H54 (cell line): ENCODE measurements around the gene XG.
"Not testable (repeated sequence)": the region's sequence is repeated elsewhere in the genome, so short reads cannot be mapped to it uniquely, and the experiment has no call there.

Source experiments
- DNase-seq: peaks from one replicate; pipeline ENCODE4 v3.0.0; 2011; ENCODE audit warnings: low spot score, mixed read lengths; ENCODE audit not compliant: insufficient read length
- FAIRE-seq: peaks from 3 replicates; lab custom pipeline; 2011; peaks lifted over from hg19 to GRCh38; lab: Jason Lieb, UNC
- POLR2A ChIP-seq: IDR thresholded peaks from 2 replicates; pipeline ENCODE4 v1.6.1; 2011; ENCODE audit warnings: low read depth, mild to moderate bottlenecking, low read length

Gene XG

GRCh38 chrX:2717312-2717711, 34.5 kb upstream of the XG start:
- TF ChIP-seq POLR2A, result no peak
- FAIRE-seq (no peak), DNase-seq (no peak)

DNA sequence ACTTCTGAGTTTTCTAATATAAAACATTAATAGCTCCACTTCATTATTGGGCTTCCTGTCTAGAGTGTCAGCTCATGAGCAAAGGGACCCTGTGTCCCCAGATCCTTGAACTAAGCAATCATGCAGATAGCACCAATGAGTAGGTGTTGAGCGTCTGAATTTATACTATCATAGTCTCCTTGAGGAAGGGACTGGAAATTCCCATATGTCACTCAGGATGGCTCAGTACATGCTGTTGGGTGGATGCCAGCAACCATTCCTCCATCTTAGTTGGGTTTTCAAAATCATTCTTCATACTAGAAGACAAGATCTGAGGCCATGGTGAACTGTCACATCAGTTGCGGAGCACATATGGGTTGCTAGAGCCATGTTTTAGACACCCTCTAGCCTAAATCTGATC, 33.0 kb upstream of the XG start:
- no peak for TF ChIP-seq POLR2A
- DNase-seq (no peak), FAIRE-seq (no peak)

DNA sequence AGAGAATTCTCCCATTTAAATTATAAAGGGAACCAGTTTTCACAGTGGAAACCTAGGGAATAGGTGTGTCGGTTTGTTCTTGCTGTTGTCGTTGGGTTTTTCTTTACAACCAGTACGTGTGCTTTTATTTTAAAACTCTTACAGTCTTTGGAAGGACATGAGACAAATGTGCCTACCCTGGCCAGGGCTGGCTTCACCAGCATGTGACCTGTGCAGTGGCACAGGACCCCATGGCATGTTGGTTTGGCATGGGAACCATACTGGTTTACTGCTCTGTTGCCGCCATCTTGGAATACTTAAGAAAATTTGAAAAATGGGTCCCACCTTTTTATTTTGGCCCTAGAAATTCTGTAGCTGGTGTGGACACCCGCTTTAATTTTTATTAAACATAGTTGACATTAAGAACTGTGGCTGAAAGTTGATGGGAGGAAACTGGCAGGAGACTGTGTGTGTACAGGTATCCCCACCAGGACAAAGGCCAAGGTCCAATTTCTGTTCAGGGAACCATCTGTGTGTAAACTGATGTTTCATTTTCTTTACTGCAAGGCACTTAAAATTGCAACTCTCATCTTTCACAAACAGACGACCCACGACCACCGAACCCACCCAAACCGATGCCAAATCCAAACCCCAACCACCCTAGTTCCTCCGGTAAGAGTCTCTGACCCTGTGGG, 31.9 kb upstream of the XG start:
- no peak for FAIRE-seq
- no peak for DNase-seq
- TF ChIP-seq POLR2A, result no peak

DNA sequence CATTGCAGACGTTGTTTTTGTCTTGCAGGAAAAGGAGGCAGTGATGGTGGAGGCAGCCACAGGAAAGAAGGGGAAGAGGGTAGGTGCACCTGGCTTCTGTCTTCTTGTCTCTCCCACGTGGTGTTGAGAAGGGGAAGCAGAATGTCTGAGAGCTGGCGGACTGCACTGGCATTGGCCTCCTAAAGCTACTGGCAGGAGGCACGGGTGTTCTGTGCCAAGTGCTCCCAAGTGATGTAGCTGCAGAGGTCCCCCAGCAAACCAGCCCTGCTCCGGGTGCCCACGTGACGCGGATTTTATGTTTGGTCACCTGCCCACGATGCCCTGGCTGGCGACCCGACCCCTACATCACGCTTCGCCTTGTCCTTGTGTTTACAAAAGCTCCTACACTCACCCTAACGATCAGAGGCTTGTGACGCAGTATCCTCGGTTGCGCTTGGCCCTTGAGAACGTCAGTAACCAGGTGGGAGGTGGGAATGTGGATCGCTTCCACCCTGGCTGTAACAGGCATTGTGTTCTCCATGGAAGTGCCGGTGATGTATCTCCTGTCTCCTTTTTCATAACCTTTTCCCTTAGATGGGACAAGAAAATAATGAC, 28.5 kb upstream of the XG start:
- DNase-seq (no peak), FAIRE-seq (no peak)
- no peak for TF ChIP-seq POLR2A

DNA sequence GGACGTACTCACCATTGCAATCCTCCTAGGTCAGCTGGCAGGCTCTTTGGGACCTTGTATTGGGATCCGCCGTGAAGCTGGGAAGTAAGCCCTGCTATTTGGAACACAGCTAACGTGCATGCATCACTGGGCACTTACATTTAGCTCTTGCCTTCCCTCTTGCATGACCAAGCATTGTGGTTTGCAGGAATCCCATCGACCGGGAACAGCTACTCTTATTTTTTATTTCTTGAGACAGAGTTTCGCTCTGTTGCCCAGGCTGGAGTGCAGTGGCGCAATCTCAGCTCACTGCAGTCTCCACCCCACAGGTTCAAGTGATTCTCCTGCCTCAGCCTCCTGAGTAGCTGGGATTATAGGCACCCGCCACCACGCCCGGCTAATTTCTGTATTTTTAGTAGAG, 24.6 kb upstream of the XG start:
- DNase-seq, FAIRE-seq: not testable (repeated sequence)

DNA sequence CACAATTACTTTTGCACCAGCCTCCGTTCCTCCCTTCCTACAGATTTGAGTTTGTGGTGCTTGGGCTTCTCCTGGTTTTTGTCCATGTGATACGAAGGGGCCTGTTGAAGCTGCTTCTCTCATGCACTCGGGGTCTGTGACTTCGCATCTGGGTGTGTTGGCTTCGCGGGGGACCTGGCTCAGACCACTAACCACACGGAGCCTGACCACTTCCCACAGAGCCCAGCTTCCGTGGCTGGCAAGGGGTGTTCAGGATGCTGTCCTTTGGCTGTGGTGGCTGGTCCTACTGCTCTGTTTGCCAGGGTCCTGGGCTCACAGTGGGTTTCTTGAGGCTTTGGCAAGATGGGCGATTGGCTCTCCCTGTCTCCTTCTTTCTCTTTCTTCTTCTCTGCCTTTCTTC, 19.8 kb upstream of the XG start:
- no peak for TF ChIP-seq POLR2A
- FAIRE-seq, result no peak
- DNase-seq, result no peak

- DNase-seq (no peak), FAIRE-seq (no peak)
- no peak for TF ChIP-seq POLR2A
Observed at GRCh38 chrX:2732649-2733048, 19.2 kb upstream of the XG start.

GRCh38 chrX:2733286-2733685, 18.6 kb upstream of the XG start:
- TF ChIP-seq POLR2A, result no peak
- FAIRE-seq, result no peak
- no peak for DNase-seq

DNA sequence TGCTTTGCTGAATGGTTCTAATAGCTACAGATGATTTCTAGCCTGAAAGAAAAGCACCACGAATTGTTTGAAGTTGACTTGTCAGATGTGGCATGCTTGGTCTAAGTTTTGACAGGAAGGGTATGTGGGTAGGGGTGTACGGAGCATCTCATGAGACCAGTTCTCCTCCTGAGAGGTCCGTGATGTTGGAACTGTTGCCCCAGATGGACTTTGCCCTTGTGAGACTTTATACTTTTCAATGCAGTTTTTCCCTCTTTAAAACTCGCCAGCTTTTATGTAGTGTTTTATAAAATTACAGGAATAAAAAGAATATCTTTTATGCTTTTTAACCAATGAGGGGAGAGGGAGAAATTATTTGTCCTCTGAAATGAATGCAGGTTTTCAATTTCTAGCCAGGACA, 16.6 kb upstream of the XG start:
- TF ChIP-seq POLR2A, result no peak
- no peak for DNase-seq
- no peak for FAIRE-seq

GRCh38 chrX:2740672-2741071, 11.2 kb upstream of the XG start:
- no peak for FAIRE-seq
- DNase-seq, result no peak
- TF ChIP-seq POLR2A, result no peak

DNA sequence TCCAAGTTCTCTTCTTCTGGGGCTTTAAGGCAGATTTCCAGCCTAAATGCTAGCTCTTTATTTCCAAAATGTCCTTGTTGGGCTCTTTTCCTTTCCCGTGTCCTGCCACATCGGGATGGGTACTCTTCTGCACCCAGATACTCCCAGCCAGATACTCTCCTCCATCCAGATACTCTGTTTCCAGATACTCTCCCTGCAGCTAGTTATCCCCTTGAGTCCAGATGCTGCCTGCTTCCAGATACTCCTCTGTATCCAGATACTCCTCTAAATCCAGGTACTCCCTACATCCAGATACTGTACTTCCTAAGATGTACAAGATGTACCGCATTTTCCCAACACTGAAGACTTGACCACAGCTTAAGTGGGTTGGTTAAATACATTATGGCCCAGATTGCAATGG, 10.5 kb upstream of the XG start:
- TF ChIP-seq POLR2A, result no peak
- DNase-seq (no peak), FAIRE-seq (no peak)

GRCh38 chrX:2746250-2746649, 5.6 kb upstream of the XG start:
- DNase-seq, FAIRE-seq: not testable (repeated sequence)

GRCh38 chrX:2748171-2748814, 3.5 kb upstream of the XG start:
- no peak for TF ChIP-seq POLR2A
- FAIRE-seq, result no peak
- no peak for DNase-seq

- FAIRE-seq, result no peak
Observed at GRCh38 chrX:2748815-2749188, 3.0 kb upstream of the XG start.

GRCh38 chrX:2751291-2751690, 549 bp upstream of the XG start:
- FAIRE-seq (no peak), DNase-seq (no peak)
- TF ChIP-seq POLR2A, result no peak

More at GRCh38 chrX:2748815-2749188, 3.0 kb upstream of the XG start:
- no peak for TF ChIP-seq POLR2A
- DNase-seq, result no peak

DNA sequence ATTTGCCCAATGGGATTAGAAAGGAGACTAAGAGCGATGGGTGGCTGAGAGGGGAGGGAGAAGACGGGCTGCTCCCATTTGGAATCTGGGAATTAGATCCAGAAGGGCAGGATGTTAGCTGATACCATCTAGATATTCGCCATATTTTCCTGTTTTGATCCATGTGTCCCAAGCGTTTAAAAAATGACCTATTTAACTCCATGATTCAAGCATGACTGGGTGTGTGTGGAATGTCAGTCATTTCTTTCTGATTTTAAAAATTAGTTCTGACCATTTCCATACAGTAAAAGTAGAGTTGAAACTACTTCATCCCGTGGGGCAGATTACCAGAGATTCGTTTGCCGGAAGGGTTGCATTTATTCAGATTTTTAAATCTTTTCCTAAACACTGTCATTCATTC, 601 bp downstream of the XG start:
- not testable (repeated sequence) for FAIRE-seq, DNase-seq

DNA sequence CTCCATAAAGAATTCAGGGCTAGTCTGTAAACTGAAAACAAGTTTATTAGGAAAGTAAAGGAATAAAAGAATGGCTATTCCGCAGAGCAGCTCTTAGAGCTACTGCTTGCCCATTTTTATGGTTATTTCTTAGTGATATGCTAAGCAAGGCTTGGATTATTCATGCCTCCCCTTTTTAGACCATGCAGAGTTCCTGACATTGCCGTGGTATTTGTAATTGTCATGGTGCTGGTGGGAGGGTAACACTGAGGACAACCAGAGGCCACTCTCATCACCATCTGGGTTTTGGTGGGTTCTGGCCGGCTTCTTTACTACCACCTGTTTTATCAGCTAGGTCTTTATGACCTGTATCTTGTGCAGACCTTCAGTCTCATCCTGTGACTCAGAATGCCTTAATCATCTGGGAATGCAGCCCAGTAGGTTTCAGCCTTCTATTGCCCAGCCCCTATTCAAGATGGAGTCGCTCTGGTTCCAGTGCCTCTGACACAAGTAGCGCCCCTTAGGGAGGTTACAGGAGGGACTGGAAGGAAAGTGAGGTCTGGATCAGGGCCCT, 3.4 kb downstream of the XG start:
- DNase-seq, FAIRE-seq: not testable (repeated sequence)
